PFSK-1 (cell line): ENCODE results near the gene LRRIQ3.

Experiments used
- POLR2AphosphoS5 ChIP-seq: IDR thresholded peaks from 2 replicates; pipeline ENCODE4 v1.6.1; 2012; ENCODE audit warnings: low read depth, mild to moderate bottlenecking, control low read depth, low read length, moderate library complexity
- TF ChIP-seq, protein P1 (sequence below), 2 experiments: IDR thresholded peaks; 2 replicates each; pipeline versions ENCODE4 v1.6.1 to v1.8.0; 2011 to 2012; ENCODE audit warnings: low read depth in 2 of 2, low read length in 2 of 2, control low read depth in 1 of 2, inconsistent platforms in 1 of 2, mild to moderate bottlenecking in 1 of 2, moderate library complexity in 1 of 2; ENCODE audit not compliant: insufficient read depth in 1 of 2

DNA sequence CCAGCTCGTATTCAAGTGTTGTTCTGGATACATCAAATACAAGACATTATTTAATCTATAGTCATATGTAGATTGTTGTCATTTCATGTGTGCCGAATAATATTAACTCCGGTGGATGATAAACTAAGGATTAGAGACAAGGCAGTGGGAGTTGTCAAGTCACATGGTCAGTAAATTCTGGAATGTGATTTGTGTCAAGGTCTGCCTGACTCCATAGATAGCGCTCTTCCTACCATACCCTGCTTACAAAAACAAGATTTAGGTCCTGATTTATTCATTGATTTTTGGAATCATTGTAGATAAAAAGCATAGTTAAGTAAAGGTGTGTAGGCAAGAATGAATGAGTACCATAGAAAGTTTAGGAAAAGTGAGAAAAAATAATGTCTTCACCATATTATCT is 39.8 kb upstream of the LRRIQ3 start:
- TF ChIP-seq, protein P1, sequence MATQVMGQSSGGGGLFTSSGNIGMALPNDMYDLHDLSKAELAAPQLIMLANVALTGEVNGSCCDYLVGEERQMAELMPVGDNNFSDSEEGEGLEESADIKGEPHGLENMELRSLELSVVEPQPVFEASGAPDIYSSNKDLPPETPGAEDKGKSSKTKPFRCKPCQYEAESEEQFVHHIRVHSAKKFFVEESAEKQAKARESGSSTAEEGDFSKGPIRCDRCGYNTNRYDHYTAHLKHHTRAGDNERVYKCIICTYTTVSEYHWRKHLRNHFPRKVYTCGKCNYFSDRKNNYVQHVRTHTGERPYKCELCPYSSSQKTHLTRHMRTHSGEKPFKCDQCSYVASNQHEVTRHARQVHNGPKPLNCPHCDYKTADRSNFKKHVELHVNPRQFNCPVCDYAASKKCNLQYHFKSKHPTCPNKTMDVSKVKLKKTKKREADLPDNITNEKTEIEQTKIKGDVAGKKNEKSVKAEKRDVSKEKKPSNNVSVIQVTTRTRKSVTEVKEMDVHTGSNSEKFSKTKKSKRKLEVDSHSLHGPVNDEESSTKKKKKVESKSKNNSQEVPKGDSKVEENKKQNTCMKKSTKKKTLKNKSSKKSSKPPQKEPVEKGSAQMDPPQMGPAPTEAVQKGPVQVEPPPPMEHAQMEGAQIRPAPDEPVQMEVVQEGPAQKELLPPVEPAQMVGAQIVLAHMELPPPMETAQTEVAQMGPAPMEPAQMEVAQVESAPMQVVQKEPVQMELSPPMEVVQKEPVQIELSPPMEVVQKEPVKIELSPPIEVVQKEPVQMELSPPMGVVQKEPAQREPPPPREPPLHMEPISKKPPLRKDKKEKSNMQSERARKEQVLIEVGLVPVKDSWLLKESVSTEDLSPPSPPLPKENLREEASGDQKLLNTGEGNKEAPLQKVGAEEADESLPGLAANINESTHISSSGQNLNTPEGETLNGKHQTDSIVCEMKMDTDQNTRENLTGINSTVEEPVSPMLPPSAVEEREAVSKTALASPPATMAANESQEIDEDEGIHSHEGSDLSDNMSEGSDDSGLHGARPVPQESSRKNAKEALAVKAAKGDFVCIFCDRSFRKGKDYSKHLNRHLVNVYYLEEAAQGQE (IDR thresholded peaks at IDR 0.05; ENCODE audit: insufficient read depth in 1 of 2, low read depth in 2 of 2, low read length in 2 of 2), result no peak
- no peak for TF ChIP-seq POLR2AphosphoS5
